Activated naive CD8-positive, alpha-beta T cell treated with anti-CD3 and anti-CD28 coated beads for 36 hours (primary cell): ENCODE measurements around the gene ATP1B1. TPM values are rescaled to one million over a fixed set of nuclear protein-coding genes. Genes with fewer than 3 reads are reported as not detected.

ENCODE experiments used
- DNase-seq: peaks from one replicate; pipeline ENCODE4 v3.0.0; 2021
- H3K27ac Mint-ChIP-seq: one replicate; pipeline ENCODE4 v1.8.0; 2022; ENCODE audit warnings: mild to moderate bottlenecking, moderate library complexity, mixed read lengths
- H3K27me3 Mint-ChIP-seq: one replicate; pipeline ENCODE4 v1.8.0; 2022; ENCODE audit warnings: mild to moderate bottlenecking, mixed read lengths
- H3K36me3 Mint-ChIP-seq: one replicate; pipeline ENCODE4 v1.8.0; 2021; ENCODE audit warnings: mild to moderate bottlenecking, mixed read lengths
- H3K4me1 Mint-ChIP-seq: one replicate; pipeline ENCODE4 v1.8.0; 2021; ENCODE audit warnings: mixed read lengths
- H3K4me3 Mint-ChIP-seq: one replicate; pipeline ENCODE4 v1.8.0; 2022; ENCODE audit warnings: mild to moderate bottlenecking, moderate library complexity, mixed read lengths
- H3K9me3 Mint-ChIP-seq: one replicate; pipeline ENCODE4 v1.8.0; 2022; ENCODE audit warnings: mixed read lengths
- total RNA-seq, 2 experiments: library from RNA; stranded (reverse); gene quantifications; one replicate each; pipeline ENCODE4 v1.2.3, GENCODE V29; 2021

Gene ATP1B1
- total RNA-seq, 2 experiments from 2014 or later: 3.3 to 4.1 TPM

DNA sequence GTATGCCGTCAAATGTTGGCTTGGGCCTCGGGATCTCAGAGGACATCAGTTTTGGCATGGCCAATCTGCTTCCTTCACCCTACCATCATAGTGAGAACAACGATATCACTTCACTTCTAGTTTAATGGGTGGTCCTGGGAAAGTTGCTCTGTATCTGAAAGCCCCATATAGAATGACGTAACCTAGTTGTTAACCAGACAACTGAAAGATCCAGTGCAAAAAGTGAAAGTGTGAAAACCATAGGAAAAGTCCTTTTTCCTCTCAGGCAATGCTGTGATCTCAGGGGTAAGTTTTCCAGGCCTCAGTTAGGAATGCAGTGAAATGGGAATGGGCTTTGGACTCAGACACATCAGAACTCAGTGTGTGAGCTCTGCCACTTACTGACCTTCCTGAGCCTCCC lies 18.6 kb upstream of the ATP1B1 start:
- no peak for DNase-seq
- no peak overlapping the region for H3K27ac Mint-ChIP-seq
- no peak overlapping the region for H3K4me3 Mint-ChIP-seq
- H3K36me3 Mint-ChIP-seq: no peaks in the 10 kb centered on the region
- no peaks in the 10 kb centered on the region for H3K27me3 Mint-ChIP-seq
- no peaks in the 10 kb centered on the region for H3K9me3 Mint-ChIP-seq
- peaks cover 12% of the 10 kb centered on the region for H3K4me1 Mint-ChIP-seq

DNA sequence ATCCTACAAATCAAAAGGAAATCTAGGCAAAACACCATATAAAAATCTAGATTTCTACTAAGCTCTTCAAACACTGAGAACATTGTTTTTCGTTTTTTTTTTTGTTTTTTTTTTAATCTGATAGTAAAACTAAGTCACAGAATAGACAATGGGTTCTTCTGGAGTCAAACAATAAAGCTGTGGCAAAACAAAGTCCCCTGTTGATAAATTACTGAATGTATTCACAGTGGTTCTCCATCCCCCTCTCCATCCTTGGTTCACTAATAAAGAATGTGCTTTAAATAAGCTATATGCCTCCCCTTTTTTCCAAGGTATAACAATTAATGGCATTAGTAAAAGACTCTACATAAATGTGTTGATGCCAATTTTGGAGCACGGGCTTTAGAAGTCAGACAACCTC lies 16.7 kb upstream of the ATP1B1 start:
- peaks cover 12% of the 10 kb centered on the region for H3K4me1 Mint-ChIP-seq
- no peak for DNase-seq
- no peak overlapping the region for H3K4me3 Mint-ChIP-seq
- no peaks in the 10 kb centered on the region for H3K36me3 Mint-ChIP-seq
- H3K27me3 Mint-ChIP-seq: peaks cover 4% of the 10 kb centered on the region
- H3K27ac Mint-ChIP-seq: no peak overlapping the region
- H3K9me3 Mint-ChIP-seq: no peaks in the 10 kb centered on the region

- DNase-seq: no peak
- no peaks in the 10 kb centered on the region for H3K36me3 Mint-ChIP-seq
- peak overlapping the region; percentile 13 for H3K27ac Mint-ChIP-seq
- no peaks in the 10 kb centered on the region for H3K9me3 Mint-ChIP-seq
- peaks cover 12% of the 10 kb centered on the region for H3K4me1 Mint-ChIP-seq
- H3K27me3 Mint-ChIP-seq: peaks cover 4% of the 10 kb centered on the region
- H3K4me3 Mint-ChIP-seq: no peak overlapping the region
Measured at GRCh38 chr1:169090308-169090899, 16.1 kb upstream of the ATP1B1 start.

GRCh38 chr1:169090900-169091311 lies 15.6 kb upstream of the ATP1B1 start:
- no peak for DNase-seq
- H3K4me3 Mint-ChIP-seq: no peak overlapping the region
- no peak overlapping the region for H3K27ac Mint-ChIP-seq
- peaks cover 12% of the 10 kb centered on the region for H3K4me1 Mint-ChIP-seq
- H3K36me3 Mint-ChIP-seq: no peaks in the 10 kb centered on the region
- peaks cover 4% of the 10 kb centered on the region for H3K27me3 Mint-ChIP-seq
- H3K9me3 Mint-ChIP-seq: no peaks in the 10 kb centered on the region

DNA sequence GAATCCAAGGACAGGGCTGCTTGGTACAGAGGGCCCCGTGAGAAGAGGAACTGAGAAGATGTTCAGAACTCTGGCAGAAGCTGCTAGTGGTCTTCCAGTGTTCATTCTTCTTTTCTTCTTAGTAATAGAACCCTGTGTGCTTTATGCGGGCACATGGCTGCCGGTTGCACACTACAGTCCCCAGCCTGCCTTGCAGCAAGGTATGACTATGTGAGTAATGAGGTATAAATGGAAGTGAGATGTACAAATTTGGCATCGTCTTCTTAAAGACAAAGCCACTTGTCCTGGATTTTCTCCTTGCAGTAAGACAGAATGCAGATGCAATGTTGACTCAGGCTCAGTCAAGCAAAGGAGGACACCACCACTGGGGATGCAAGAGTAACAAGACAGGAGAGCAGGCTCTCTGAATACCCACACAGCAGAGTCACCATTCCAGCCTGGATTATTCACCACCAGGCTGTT lies 15.0 kb upstream of the ATP1B1 start:
- Mint-ChIP-seq H3K9me3 (no peaks in the 10 kb centered on the region), H3K36me3 (no peaks in the 10 kb centered on the region), H3K27me3 (peaks cover 4% of the 10 kb centered on the region), H3K4me3 (no peak overlapping the region), H3K4me1 (peaks cover 11% of the 10 kb centered on the region), H3K27ac (no peak overlapping the region)
- no peak for DNase-seq

GRCh38 chr1:169092399-169092798 lies 14.1 kb upstream of the ATP1B1 start:
- no peak for DNase-seq
- Mint-ChIP-seq H3K36me3 (no peaks in the 10 kb centered on the region), H3K9me3 (no peaks in the 10 kb centered on the region), H3K4me1 (peaks cover 3% of the 10 kb centered on the region), H3K4me3 (no peak overlapping the region), H3K27ac (no peak overlapping the region), H3K27me3 (peaks cover 4% of the 10 kb centered on the region)

GRCh38 chr1:169094897-169095569 lies 11.5 kb upstream of the ATP1B1 start:
- H3K27ac Mint-ChIP-seq: no peak overlapping the region
- H3K4me1 Mint-ChIP-seq: peaks cover 3% of the 10 kb centered on the region
- H3K36me3 Mint-ChIP-seq: no peaks in the 10 kb centered on the region
- peaks cover 1% of the 10 kb centered on the region for H3K9me3 Mint-ChIP-seq
- peaks cover 4% of the 10 kb centered on the region for H3K27me3 Mint-ChIP-seq
- H3K4me3 Mint-ChIP-seq: no peak overlapping the region
- no peak for DNase-seq

GRCh38 chr1:169098380-169098779 lies 8.1 kb upstream of the ATP1B1 start:
- Mint-ChIP-seq H3K36me3 (no peaks in the 10 kb centered on the region), H3K4me3 (no peak overlapping the region), H3K9me3 (peaks cover 1% of the 10 kb centered on the region), H3K27me3 (peaks cover 4% of the 10 kb centered on the region), H3K27ac (no peak overlapping the region), H3K4me1 (no peaks in the 10 kb centered on the region)
- no peak for DNase-seq

GRCh38 chr1:169099561-169099960 lies 6.9 kb upstream of the ATP1B1 start:
- DNase-seq: no peak
- Mint-ChIP-seq H3K4me3 (no peak overlapping the region), H3K36me3 (no peaks in the 10 kb centered on the region), H3K27ac (no peak overlapping the region), H3K9me3 (peaks cover 1% of the 10 kb centered on the region), H3K4me1 (no peaks in the 10 kb centered on the region), H3K27me3 (no peaks in the 10 kb centered on the region)

- H3K4me1 Mint-ChIP-seq: peaks cover 4% of the 10 kb centered on the region
- no peak overlapping the region for H3K4me3 Mint-ChIP-seq
- no peaks in the 10 kb centered on the region for H3K36me3 Mint-ChIP-seq
- DNase-seq: no peak
- H3K9me3 Mint-ChIP-seq: peaks cover 1% of the 10 kb centered on the region
- no peaks in the 10 kb centered on the region for H3K27me3 Mint-ChIP-seq
- no peak overlapping the region for H3K27ac Mint-ChIP-seq
Measured at GRCh38 chr1:169100208-169100607, 6.3 kb upstream of the ATP1B1 start.

- Mint-ChIP-seq H3K9me3 (peaks cover 1% of the 10 kb centered on the region), H3K27me3 (no peaks in the 10 kb centered on the region), H3K27ac (no peak overlapping the region), H3K36me3 (no peaks in the 10 kb centered on the region), H3K4me3 (no peak overlapping the region), H3K4me1 (peaks cover 4% of the 10 kb centered on the region)
- DNase-seq: no peak
Measured at GRCh38 chr1:169100651-169101088, 5.8 kb upstream of the ATP1B1 start.

DNA sequence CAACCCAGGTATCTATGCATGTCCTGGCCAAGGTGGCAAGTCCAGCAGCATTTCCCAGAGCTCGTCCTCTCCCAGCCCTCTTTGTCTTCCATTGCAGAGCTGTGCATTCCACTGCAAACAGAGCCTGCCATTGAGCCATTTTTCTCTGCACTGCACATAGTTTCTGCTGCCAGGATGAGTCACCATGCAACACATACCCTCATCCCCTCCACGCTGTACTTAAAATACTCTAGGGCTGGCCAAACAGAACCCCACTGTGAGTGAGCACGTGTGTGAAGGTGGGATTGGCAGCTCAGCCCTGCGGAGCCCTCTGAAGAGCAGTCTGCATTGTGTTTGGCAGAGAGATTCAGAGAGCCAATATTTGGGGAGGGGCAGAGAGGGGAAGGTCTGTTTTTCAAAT lies 3.9 kb upstream of the ATP1B1 start:
- no peak for DNase-seq
- H3K27me3 Mint-ChIP-seq: peaks cover 5% of the 10 kb centered on the region
- no peak overlapping the region for H3K4me3 Mint-ChIP-seq
- H3K4me1 Mint-ChIP-seq: peaks cover 10% of the 10 kb centered on the region
- no peaks in the 10 kb centered on the region for H3K36me3 Mint-ChIP-seq
- H3K9me3 Mint-ChIP-seq: peaks cover 1% of the 10 kb centered on the region
- no peak overlapping the region for H3K27ac Mint-ChIP-seq

- Mint-ChIP-seq H3K36me3 (no peaks in the 10 kb centered on the region), H3K27ac (no peak overlapping the region), H3K27me3 (peaks cover 9% of the 10 kb centered on the region), H3K9me3 (peaks cover 1% of the 10 kb centered on the region), H3K4me1 (peaks cover 15% of the 10 kb centered on the region), H3K4me3 (no peak overlapping the region)
- DNase-seq: no peak
Measured at GRCh38 chr1:169103002-169103401, 3.5 kb upstream of the ATP1B1 start.

DNA sequence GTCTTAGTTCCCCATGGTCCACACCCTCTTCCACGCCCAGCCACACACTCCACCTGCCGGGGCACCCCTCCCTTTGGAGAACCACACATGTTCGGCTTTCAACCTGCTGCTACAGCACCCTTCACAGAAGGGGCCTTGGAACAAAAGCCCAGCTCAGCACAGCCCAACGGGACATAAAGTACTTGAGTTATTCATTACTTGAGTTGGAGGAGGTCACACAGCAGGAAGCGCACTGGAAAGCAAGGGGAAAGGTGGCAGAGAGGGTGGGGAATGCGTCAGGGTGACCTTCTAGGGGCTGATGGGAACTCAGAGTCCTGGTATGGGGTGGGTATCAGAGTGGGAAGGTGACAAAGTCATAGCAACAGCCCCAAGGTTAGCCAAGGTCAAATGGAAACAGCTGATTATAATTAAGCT lies 3.0 kb upstream of the ATP1B1 start:
- no peak overlapping the region for H3K27ac Mint-ChIP-seq
- peaks cover 9% of the 10 kb centered on the region for H3K27me3 Mint-ChIP-seq
- H3K36me3 Mint-ChIP-seq: no peaks in the 10 kb centered on the region
- peaks cover 20% of the 10 kb centered on the region for H3K4me1 Mint-ChIP-seq
- H3K4me3 Mint-ChIP-seq: no peak overlapping the region
- no peak for DNase-seq
- peaks cover under 1% of the 10 kb centered on the region for H3K9me3 Mint-ChIP-seq

DNA sequence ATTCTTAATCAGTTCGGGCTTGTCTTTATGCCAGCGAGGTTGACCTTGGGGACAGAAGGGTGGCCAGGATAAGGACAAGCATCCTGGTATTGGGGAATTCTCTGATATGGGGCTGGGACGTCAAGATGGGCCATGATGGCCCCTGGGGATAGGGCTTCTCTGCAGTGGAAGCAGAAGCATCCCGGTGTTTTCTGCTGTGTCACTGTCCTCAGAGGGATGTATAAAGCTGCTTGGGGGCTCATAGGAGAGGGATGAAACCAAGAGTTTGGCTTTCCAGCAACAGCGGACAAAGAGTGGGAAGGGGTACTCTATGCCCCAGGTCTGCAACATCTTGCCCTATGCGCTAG lies 1.4 kb upstream of the ATP1B1 start:
- H3K27ac Mint-ChIP-seq: no peak overlapping the region
- H3K9me3 Mint-ChIP-seq: no peaks in the 10 kb centered on the region
- H3K27me3 Mint-ChIP-seq: peaks cover 9% of the 10 kb centered on the region
- peaks cover 29% of the 10 kb centered on the region for H3K4me1 Mint-ChIP-seq
- H3K4me3 Mint-ChIP-seq: peak overlapping the region; percentile 73
- no peak for DNase-seq
- no peaks in the 10 kb centered on the region for H3K36me3 Mint-ChIP-seq
